Anterior cingulate cortex (tissue), 58 donors: ENCODE measurements around the gene ZNF675.
"Not testable (repeated sequence)": the region's sequence is repeated elsewhere in the genome, so short reads cannot be mapped to it uniquely, and the experiment has no call there.

Experiments
- DNase-seq, 58 donors: peaks; one replicate each; lab custom pipeline; 2025; lab: John Stamatoyannopoulos, UW

ZNF675 gene

DNA sequence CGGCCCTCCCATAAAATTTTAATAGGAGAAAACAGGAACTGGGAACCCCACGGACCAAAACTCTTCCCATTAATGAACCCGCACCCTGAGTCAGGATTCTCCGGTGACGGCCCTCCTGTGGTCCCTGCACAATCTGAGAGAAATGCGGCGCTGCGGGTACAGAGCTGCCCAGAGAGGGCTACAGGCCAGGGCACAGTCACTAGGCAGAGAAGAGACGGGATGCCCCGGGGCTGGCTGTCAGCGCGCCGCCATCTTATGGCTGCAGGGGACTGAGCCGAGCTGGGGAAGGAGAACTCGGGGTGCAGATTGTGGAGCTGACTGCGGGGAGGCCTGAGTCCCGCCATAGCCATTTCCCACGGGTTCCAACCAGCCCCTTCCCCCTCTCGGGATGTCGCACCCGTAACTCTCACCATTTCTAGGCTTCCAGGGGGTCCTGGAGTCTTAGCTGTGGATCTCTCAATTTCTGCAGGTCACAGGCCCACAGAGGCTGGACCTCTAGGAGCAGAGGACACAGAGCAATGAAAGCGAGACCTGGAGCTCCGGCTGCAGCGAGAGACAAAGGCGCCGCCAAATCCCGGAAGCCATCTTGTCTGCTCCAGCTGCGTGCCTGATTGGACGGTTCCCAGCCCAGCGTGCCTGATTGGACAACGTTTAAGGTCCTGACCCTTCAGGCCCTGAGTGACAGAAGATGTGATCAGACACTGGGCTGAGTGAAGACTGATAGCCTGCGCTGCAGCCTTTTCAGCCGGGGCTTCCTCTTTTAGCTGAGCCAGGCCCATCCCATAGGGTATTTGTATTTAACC, at the start of gene ZNF675:
Gene ZNF675, minus strand, starts transcription at position 592 of the 803 bp plus-strand sequence. Its CDS starts 179 bp downstream, at position 413.
- peak; percentile 65 to 96 (median 87) for DNase-seq

DNA sequence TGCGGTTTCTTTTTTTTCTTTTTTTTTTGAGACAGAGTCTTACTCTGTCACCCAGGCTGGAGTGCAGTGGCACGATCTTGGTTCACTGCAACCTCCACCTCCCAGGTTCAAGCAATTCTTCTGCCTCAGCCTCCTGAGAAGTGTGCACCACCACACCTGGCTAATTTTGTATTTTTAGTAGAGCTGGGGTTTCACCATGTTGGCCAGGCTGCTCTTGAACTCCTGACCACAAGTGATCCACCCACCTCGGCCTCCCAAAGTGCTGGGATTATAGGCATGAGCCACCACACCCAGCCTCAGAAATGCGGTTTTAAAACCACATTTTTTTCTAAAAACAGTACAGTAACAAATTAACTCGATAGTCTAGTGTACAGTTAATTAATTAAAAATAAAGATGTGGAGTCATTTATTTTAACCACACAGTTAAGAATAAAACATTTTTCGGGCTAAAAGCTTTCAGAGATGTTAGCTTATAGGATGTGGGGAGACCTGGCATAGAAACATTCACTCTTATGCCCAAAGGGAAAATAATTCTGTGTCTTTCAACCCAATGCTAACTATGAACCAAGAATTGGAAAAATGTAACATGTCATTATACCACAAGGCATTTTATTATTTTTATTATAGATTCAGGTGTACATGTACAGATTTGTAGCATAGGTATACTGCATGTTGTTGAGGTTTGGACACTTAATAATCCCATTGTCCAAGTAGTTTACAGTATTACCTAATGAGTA, 43.9 kb upstream of the ZNF675 start:
- DNase-seq: not testable (repeated sequence)

DNA sequence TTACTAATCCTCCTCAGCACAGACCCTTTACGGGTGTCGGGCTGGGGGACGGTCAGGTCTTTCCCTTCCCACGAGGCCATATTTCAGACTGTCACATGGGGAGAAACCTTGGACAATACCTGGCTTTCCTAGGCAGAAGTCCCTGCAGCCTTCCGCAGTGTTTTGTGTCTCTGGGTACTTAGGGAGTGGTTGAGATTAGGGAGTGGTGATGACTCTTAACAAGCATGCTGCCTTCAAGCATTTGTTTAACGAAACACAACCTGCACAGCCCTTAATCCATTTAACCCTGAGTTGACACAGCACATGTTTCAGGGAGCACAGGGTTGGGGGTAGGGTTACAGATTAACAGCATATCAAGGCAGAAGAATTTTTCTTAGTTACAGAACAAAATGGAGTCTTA, 37.1 kb upstream of the ZNF675 start:
- not testable (repeated sequence) for DNase-seq

DNA sequence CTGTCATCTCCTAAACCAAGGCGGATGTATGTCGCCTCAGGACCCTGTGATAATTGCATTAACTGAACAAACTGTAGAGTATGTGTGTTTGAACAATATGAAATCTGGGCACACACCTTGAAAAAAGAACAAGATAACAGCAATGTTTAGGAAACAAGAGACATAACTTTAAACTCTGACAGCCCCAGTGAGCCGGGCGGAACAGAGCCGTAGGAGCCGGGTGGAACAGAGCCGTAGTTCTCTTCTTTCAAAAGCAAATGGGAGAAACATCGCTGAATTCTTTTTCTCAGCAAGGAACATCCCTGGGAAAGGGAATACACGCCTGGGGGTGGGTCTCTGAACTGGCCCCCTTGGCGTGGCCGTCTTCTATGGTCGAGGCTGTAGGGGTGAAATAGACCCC, 31.8 kb upstream of the ZNF675 start:
- no peak for DNase-seq

DNA sequence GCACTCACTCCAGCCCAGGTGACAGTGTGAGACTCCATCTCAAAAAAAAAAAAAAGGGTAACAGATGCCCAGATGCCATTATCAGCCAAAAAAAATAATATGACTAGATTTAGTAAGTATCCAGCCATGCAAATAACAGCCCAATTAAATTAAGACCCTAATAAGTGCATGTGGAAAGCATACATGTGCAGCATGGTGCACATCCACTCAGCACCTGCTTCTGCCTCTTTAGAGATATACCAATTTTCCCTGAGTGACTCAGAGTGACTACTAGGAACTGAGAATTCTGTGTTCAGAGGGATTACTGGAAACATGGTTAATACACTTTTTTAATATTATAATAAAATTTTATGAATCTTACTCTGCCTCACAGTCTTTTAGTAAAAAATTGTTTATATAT, 29.8 kb upstream of the ZNF675 start:
- no peak for DNase-seq

- no peak for DNase-seq
Measured at GRCh38 chr19:23709347-23709746, 22.3 kb upstream of the ZNF675 start.

DNA sequence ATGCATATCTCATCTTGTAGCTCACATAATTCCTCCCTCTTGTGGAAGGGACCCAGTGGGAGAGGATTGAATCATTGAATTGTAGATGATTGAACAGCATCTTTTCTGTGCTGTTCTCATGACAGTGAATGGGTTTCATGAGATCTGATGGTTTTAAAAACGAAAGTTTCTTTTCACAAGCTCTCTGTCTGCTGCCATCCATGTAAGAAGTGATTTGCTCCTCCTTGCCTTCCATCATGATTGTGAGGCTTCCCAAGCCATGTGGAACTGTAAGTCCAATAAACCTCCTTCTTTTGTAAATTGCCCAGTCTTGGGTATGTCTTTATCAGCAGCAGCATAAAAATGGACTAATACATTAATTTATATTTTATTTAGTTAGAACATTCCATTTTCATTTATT, 19.6 kb upstream of the ZNF675 start:
- no peak for DNase-seq

DNA sequence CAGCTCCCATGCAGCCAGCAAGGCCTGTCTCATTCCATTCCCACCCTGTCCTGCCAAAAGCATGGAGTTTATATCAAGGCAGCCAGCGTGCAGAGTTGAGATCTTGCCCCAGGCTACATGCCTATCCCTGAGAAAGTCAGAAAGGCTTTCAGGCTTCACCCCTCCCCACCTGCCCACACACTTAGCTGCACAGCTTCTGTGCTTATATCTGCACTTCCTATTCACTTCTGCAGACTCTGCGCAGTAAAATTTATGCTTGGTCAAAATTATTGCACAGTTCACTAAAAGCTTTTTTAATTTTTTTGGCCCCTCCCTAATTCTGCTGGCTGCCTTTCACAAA, 12.5 kb upstream of the ZNF675 start:
- DNase-seq: no peak

DNA sequence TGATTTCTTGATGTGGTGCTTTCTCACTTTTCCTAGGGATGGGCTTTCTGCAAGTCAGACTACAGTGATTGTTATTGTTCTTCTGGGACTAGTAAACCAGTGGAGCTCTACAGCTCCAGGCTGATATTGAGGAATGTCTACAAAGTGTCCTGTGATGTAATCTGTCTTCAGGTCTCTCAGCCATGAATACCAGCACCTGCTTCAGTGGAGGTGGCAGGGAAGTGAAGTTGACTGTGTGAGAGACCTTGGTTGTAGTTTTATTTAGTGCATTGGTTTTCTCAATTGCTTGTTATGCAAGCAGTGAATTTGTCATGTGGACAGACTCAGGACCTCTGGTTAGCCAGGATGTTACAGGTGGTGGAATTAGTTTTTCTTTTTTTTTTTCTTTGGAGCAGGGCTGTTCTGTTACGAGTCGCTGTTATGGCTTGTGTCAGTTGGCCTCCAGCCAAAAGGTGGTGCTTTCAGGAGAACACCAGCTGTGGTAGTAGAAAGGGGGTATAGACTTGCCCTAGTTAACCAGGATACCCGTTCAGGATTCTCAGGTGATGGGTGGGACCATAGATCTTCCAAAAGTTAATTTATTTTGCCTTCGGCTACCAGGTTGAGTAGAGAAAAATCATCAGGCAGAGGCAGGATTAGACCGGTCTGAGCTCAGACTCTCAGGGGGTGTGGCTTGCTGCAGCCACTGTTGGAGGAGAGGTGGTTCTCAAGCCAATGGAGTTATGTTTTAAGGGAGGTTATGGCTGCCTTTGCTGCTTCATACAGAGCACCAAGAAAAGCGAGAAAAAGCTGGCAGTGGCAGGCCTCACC, 11.9 kb upstream of the ZNF675 start:
- DNase-seq: no peak

GRCh38 chr19:23692937-23693336, 5.9 kb upstream of the ZNF675 start:
- DNase-seq: not testable (repeated sequence)

GRCh38 chr19:23673132-23673531, 13.9 kb downstream of the ZNF675 start:
- DNase-seq: no peak

GRCh38 chr19:23668606-23669005, 18.4 kb downstream of the ZNF675 start:
- DNase-seq: not testable (repeated sequence)

DNA sequence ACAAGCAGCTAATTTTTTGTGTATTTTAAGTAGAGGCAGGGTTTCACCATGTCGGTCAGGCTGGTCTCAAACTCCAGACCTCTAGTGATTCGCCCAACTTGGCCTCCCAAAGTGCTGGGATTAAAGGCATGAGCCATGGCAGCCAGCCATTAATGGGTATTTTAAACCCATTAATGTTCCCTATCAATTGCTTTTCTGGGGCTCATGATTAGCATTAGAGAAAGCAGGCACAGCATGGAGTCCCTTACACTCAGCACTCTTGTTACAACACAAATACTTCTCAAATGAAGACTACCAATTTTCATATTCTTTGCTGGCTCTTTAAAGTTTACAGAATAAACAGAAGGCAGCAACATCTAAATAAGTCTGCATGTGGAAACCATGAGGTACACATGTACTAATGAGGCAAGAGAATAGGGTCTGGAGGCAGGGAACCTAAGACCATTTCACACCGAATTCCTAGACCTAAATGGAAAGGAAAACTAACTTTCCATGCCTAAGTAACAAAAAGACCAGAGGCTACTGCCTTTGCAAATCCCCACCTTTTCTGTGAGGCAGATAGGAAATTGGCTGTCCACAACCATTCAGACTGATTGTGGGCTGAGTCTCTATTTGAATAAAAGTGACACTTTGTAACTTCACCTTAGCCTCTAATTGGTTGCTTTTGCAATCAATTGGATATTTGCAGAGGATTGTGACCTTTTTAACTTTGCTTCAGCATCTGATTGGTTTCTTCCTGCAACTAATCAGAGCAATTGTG, 21.2 kb downstream of the ZNF675 start:
- no peak for DNase-seq

DNA sequence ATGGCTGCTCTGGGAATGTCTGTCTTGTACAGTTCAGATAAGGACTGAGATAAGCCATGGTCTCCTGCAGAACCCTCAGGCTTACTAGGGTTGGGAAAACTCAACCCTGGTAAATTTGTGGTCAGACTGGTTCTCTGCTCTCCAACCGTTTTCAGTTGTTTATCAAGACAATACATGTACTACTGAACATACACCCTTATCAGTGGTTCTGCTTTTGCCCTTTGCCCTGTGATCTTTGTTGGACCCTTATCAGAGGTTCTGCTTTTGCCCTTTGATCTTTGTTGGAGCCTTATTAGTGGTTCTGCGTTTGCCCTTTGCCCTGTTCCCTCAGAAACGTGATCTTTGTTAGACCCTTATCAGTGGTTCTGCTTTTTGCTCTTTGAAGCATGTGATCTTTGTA, 37.2 kb downstream of the ZNF675 start:
- not testable (repeated sequence) for DNase-seq
